ENCODE results near the gene HPS3.

DNA sequence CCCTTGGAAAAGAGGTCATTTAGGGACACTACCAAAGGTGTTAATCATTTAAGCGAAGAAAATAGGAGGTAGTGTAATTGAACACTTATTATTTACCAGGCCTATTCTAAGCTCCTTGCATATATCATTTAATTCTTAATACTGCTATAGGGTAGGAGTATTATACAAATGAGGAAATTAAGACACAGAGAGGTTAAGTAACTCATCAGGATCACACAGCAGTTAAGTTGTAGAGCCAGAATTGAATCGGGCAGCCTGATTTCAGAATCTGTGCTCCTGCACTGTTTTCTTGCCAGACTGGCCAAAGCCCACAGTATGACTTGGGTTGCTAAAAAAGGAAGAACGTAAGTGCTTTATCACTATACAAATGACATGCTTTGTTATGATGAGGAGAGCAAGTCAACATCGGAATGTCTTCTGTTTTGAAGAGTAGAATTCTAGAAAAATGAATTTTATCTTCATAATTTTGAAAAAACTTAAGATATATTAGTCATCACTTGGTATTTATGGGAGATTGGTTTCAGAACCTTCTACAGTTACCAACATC lies 31.4 kb downstream of the HPS3 start:
- no peak for TF ChIP-seq EZH2 (IDR thresholded peaks at IDR 0.05; ENCODE audit: low read length, unreplicated experiment)
- no peak for TF ChIP-seq EZH2phosphoT487 (IDR thresholded peaks at IDR 0.05; ENCODE audit: borderline replicate concordance, low read length)
- TF ChIP-seq, protein P1, sequence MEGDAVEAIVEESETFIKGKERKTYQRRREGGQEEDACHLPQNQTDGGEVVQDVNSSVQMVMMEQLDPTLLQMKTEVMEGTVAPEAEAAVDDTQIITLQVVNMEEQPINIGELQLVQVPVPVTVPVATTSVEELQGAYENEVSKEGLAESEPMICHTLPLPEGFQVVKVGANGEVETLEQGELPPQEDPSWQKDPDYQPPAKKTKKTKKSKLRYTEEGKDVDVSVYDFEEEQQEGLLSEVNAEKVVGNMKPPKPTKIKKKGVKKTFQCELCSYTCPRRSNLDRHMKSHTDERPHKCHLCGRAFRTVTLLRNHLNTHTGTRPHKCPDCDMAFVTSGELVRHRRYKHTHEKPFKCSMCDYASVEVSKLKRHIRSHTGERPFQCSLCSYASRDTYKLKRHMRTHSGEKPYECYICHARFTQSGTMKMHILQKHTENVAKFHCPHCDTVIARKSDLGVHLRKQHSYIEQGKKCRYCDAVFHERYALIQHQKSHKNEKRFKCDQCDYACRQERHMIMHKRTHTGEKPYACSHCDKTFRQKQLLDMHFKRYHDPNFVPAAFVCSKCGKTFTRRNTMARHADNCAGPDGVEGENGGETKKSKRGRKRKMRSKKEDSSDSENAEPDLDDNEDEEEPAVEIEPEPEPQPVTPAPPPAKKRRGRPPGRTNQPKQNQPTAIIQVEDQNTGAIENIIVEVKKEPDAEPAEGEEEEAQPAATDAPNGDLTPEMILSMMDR (conservative IDR thresholded peaks at IDR 0.05; ENCODE audit: low read depth, low read length), result no peak

Measured in PC-3 (cell line).